Measurements from ENCODE around the gene UBR4. TPM values are rescaled to one million over a fixed set of nuclear protein-coding genes. Genes with fewer than 3 reads are reported as not detected.

UBR4 gene
- total RNA-seq, 4 donors from 2014 or later = 140 to 418 (median 223) TPM

DNA sequence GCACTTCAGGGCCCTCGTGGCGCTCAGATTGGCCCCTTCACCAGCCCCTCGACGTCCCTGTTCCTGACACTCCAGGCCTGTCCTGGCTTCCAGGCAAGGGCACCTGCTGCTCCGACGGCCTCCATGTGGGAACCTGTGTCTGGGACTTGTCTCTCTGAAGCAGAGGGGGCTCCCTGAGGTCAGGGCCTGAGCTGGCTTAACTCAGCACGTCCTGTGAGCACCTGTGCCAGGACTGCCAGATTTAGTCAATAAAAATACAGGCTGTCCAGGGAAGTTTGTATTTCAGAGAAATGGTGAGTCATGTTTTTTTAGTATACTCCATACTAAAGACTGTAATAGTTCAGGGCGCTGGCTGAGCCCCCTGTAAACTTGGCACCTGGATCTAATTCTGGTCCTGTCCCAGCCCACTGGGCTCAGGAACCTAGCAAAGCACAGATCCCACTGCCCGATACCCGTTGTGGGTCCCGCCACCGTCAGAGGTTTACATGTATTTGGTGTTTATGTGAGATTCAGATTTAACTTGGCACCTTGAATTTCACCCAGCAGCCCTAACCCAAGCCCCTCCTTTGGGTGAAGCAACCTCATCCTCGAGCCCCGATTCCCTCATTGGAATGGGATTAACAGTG is 143.7 kb downstream of the UBR4 start:
- WGBS, 2 donors (ENCODE audit: low coverage in 1 of 2) = 63% methylated on average over 14 of the region's 14 CpGs; no CpG with 5 or more reads in 1 of the 2 donors
- intact Hi-C loops (cut with DNase I; ENCODE audit: low total_unique reads) = no loop called here
- in situ Hi-C loops (cut with MboI; ENCODE audit: low pct_ligation_motif_present in 1 of 4, low pct_unique_long_range_greater_than_20kb in 1 of 4, low sequenced_read_pairs in 3 of 4) = no loop called here
- TF ChIP-seq POLR2A (IDR thresholded peaks at IDR 0.05) (no peak), POLR2AphosphoS5 (IDR thresholded peaks at IDR 0.05) (no peak), EP300 (IDR thresholded peaks at IDR 0.05; ENCODE audit: low read depth) (no peak)
- TF ChIP-seq, protein P1, sequence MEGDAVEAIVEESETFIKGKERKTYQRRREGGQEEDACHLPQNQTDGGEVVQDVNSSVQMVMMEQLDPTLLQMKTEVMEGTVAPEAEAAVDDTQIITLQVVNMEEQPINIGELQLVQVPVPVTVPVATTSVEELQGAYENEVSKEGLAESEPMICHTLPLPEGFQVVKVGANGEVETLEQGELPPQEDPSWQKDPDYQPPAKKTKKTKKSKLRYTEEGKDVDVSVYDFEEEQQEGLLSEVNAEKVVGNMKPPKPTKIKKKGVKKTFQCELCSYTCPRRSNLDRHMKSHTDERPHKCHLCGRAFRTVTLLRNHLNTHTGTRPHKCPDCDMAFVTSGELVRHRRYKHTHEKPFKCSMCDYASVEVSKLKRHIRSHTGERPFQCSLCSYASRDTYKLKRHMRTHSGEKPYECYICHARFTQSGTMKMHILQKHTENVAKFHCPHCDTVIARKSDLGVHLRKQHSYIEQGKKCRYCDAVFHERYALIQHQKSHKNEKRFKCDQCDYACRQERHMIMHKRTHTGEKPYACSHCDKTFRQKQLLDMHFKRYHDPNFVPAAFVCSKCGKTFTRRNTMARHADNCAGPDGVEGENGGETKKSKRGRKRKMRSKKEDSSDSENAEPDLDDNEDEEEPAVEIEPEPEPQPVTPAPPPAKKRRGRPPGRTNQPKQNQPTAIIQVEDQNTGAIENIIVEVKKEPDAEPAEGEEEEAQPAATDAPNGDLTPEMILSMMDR (IDR thresholded peaks at IDR 0.05) = no peak
- no peaks in the 10 kb centered on the region for H3K27me3 ChIP-seq
- peak overlapping the region in 3 of 4 donors; percentile 12 to 49 (median 30) for H3K27ac ChIP-seq
- H3K4me1 ChIP-seq = peaks cover 5 to 46% (median 28%) of the 10 kb centered on the region in 4 donors
- no peaks in the 10 kb centered on the region for H3K9me3 ChIP-seq
- no peaks in the 10 kb centered on the region for H3K36me3 ChIP-seq
- peak; percentile 33 for DNase-seq
- no peak overlapping the region for H3K4me3 ChIP-seq

DNA sequence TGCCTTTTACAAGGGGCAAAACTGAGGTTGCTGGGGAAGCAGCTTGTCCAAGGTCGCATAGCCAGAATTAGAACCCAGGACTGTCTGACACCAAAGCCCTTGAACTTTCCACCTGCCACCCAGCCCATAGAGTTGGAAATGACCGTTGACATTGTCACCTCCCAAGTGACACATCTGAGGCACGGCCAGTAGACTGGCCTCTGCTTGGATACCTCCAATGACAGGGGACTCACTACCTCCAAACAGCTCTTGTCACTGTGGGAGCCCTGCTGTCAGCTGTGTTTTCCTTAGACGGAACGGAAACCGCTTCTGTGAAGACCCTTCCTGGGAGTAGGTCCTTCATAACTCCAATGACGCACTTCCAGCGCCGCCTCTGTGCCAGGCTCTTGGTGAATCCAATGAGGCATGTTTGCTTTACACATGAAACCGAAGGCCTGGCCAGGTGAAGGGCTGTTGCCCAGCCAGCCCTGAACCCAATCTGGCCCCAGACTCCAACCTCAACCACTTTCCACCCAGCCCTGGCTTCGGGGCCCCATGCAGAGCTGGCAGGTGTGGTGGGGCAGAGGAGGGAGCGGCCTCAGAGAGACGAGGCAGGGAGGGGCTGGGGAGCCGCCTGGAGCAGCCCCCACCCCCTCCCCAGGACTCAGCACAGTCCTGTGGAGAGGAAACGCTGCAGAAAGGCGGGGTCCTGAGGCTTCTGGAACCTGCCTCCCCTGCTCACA is 144.4 kb downstream of the UBR4 start:
- H3K27me3 ChIP-seq = no peaks in the 10 kb centered on the region
- TF ChIP-seq, protein P1 (IDR thresholded peaks at IDR 0.05) = no peak
- TF ChIP-seq POLR2AphosphoS5 (IDR thresholded peaks at IDR 0.05) (no peak), POLR2A (IDR thresholded peaks at IDR 0.05) (no peak)
- no peak for DNase-seq

DNA sequence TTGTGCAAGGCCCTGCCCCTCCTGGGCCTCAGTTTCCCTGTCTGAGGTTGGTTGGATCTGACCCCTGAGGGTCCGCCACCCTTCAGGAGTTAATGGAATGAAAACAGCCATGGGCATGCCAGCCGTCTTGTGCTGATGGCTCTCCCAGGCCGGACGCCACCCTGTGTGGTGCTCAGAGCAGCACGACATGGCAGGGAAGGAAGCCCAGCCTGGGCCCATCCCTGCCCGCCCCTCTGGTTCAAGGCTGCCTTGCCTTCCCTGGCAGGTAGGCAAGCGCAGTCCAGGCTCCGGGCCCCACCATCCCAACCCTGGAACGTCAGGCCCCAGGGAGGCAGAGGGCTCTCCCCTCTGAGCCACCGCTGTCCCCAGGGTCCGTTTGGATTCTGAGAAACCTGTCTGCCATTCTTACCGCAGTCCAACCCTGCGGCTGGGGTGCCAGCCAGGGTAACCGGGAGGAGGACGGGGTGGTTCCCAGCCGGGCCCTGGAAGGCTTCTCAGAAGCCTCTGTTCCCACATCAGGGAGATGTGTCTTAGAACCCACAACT is 145.1 kb downstream of the UBR4 start:
- Histone ChIP-seq H3K9me3 (no peaks in the 10 kb centered on the region), H3K36me3 (no peaks in the 10 kb centered on the region), H3K27me3 (no peaks in the 10 kb centered on the region), H3K27ac (no peak overlapping the region), H3K4me3 (no peak overlapping the region), H3K4me1 (peaks cover 5 to 36% (median 24%) of the 10 kb centered on the region in 4 donors)
- 90% methylated on average over 16 of the region's 16 CpGs; no CpG with 5 or more reads in 1 of the 2 donors for WGBS, 2 donors (ENCODE audit: low coverage in 1 of 2)
- no peak for DNase-seq
- intact Hi-C loops (cut with DNase I; ENCODE audit: low total_unique reads) = loop anchor here (2.0 kb wide), 1 partner anchor 78 kb away; no protein-coding TSS in a partner anchor
- in situ Hi-C loops (cut with MboI; ENCODE audit: low pct_ligation_motif_present in 1 of 4, low pct_unique_long_range_greater_than_20kb in 1 of 4, low sequenced_read_pairs in 3 of 4) = no loop called here
- TF ChIP-seq POLR2AphosphoS5 (IDR thresholded peaks at IDR 0.05) (no peak), POLR2A (IDR thresholded peaks at IDR 0.05) (no peak), EP300 (IDR thresholded peaks at IDR 0.05; ENCODE audit: low read depth) (no peak)
- TF ChIP-seq, protein P1 (IDR thresholded peaks at IDR 0.05) = no peak

More for the DNA sequence above, 144.4 kb downstream of the UBR4 start:
- WGBS, 2 donors (ENCODE audit: low coverage in 1 of 2) = 68% methylated on average over 16 of the region's 16 CpGs; no CpG with 5 or more reads in 1 of the 2 donors
- in situ Hi-C loops (cut with MboI; ENCODE audit: low pct_ligation_motif_present in 1 of 4, low pct_unique_long_range_greater_than_20kb in 1 of 4, low sequenced_read_pairs in 3 of 4) = no loop called here
- no peak overlapping the region for H3K4me3 ChIP-seq
- intact Hi-C loops (cut with DNase I; ENCODE audit: low total_unique reads) = loop anchor here (2.0 kb wide), 1 partner anchor 79 kb away; no protein-coding TSS in a partner anchor
- H3K9me3 ChIP-seq = no peaks in the 10 kb centered on the region
- no peaks in the 10 kb centered on the region for H3K36me3 ChIP-seq
- H3K27ac ChIP-seq = peak overlapping the region in 3 of 4 donors; percentile 12 to 49 (median 30)
- H3K4me1 ChIP-seq = peaks cover 5 to 40% (median 27%) of the 10 kb centered on the region in 4 donors

DNA sequence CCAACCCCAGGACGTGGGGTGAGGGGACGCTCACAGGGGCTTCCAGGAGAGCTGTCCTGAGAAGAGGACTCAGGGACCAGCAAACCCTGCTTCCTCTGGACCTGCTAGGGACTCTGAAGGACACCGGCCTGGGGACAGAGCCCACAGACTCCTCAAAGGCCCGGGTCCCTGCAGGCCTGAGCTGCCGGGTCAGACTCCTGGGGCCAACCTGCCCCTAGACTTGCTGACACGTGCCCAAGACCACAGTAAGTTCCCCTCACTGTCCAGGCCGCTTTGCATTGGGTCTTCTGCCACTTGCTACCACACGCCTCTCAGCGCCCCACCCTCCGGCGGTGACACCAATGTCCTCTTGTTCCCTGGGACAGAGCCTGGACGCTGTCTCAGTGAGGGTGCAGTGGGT is 146.9 kb downstream of the UBR4 start:
- TF ChIP-seq EP300 (IDR thresholded peaks at IDR 0.05; ENCODE audit: low read depth) (no peak), POLR2AphosphoS5 (IDR thresholded peaks at IDR 0.05) (no peak), POLR2A (IDR thresholded peaks at IDR 0.05) (no peak)
- TF ChIP-seq, protein P1 (IDR thresholded peaks at IDR 0.05) = no peak
- Histone ChIP-seq H3K36me3 (no peaks in the 10 kb centered on the region), H3K27ac (peak overlapping the region in 1 of 4 donors; percentile 48), H3K4me3 (no peak overlapping the region), H3K4me1 (peaks cover 5 to 28% (median 23%) of the 10 kb centered on the region in 4 donors), H3K27me3 (peaks cover 11% of the 10 kb centered on the region), H3K9me3 (no peaks in the 10 kb centered on the region)
- 75 to 83% methylated on average over 4 to 12 of the region's 12 CpGs for WGBS, 2 donors (ENCODE audit: low coverage in 1 of 2)
- intact Hi-C loops (cut with DNase I; ENCODE audit: low total_unique reads) = no loop called here
- in situ Hi-C loops (cut with MboI; ENCODE audit: low pct_ligation_motif_present in 1 of 4, low pct_unique_long_range_greater_than_20kb in 1 of 4, low sequenced_read_pairs in 3 of 4) = no loop called here
- DNase-seq = no peak

All from transverse colon (tissue), 4 donors.